ENCODE data around the gene PIEZO1. TPM values are rescaled to one million over a fixed set of nuclear protein-coding genes. Genes with fewer than 3 reads are reported as not detected.

PIEZO1 gene
- total and polyA plus RNA-seq, 9 of the 15 experiments (the other 6 are each of a cell fraction or from before 2014, with no cell fraction given) = 3.6 to 432 (median 131) TPM

DNA sequence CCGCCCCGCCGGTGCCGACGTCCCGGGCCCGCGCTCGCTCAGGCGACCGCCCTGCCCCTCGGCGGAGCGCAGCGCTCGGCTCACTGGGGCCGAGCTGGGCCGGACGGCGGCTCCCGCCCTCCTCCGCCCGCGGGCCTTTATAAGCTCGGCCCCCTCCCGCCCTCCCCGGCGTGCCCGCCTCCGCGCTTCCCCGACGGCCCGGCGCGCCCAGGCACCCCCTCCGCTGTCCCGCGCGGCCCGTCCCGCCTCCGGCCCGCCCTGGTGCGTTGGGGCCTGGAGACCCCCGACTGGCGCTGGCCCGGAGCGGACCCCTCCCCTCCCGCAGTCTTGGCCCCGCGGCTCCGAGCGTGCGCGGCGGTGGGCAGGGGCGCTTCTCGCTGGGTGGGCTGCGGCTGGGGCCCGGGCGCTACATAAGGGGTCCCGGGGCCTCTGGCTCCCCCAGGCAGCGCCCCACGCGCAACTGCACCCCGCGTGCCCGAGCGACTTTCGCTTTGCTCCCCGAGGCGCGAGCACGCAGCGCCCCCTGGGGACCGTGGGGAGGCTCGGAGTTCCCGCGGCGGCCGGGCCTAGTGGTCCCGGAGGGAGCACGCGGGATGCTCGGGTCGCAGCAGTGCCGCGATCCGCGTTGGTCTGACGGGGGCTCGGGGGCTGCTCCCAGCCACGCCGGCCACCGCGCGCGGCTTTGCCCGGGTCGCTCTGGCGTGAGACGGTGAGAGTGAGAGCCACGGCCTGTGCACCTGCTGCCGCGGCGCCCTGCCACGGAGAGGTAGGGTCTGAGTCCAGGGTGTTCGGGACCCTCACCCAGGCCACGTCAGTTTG is at the start of gene PIEZO1 (continued):
- TF ChIP-seq, protein P1, sequence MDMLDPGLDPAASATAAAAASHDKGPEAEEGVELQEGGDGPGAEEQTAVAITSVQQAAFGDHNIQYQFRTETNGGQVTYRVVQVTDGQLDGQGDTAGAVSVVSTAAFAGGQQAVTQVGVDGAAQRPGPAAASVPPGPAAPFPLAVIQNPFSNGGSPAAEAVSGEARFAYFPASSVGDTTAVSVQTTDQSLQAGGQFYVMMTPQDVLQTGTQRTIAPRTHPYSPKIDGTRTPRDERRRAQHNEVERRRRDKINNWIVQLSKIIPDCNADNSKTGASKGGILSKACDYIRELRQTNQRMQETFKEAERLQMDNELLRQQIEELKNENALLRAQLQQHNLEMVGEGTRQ (CRISPR knock-in tag; IDR thresholded peaks at IDR 0.05) = no peak
- TF ChIP-seq, protein P2, sequence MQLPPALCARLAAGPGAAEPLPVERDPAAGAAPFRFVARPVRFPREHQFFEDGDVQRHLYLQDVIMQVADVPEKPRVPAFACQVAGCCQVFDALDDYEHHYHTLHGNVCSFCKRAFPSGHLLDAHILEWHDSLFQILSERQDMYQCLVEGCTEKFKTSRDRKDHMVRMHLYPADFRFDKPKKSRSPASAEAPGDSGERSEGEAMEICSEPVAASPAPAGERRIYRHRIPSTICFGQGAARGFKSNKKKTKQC (CRISPR knock-in tag; IDR thresholded peaks at IDR 0.05) = peak; percentile 98
- TF ChIP-seq TAF1 (IDR thresholded peaks at IDR 0.05; ENCODE audit: control insufficient read depth, extremely low read depth, insufficient read depth, low read length, severe bottlenecking) = peak; percentile 62
- no peak for TF ChIP-seq ZNF785 (CRISPR knock-in tag; IDR thresholded peaks at IDR 0.05)
- TF ChIP-seq RUNX1 (IDR thresholded peaks at IDR 0.05; ENCODE audit: low read depth) = no peak
- TF ChIP-seq U2AF1 (optimal IDR thresholded peaks at IDR 0.05; ENCODE audit: low read depth, low read length) = no peak
- no peak for TF ChIP-seq MED1 (CRISPR knock-in tag; IDR thresholded peaks at IDR 0.05; ENCODE audit: borderline replicate concordance)
- TF ChIP-seq, protein P3, sequence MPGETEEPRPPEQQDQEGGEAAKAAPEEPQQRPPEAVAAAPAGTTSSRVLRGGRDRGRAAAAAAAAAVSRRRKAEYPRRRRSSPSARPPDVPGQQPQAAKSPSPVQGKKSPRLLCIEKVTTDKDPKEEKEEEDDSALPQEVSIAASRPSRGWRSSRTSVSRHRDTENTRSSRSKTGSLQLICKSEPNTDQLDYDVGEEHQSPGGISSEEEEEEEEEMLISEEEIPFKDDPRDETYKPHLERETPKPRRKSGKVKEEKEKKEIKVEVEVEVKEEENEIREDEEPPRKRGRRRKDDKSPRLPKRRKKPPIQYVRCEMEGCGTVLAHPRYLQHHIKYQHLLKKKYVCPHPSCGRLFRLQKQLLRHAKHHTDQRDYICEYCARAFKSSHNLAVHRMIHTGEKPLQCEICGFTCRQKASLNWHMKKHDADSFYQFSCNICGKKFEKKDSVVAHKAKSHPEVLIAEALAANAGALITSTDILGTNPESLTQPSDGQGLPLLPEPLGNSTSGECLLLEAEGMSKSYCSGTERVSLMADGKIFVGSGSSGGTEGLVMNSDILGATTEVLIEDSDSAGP (CRISPR knock-in tag; IDR thresholded peaks at IDR 0.05) = 0 out of 2 replicates have a peak, but pooled peaks have one; percentile 13
- peak; percentile 41; the same call in 1 of the 2 replicates for TF ChIP-seq MTA2 (IDR thresholded peaks at IDR 0.05; ENCODE audit: low read depth)
- TF ChIP-seq PHB (CRISPR knock-in tag; IDR thresholded peaks at IDR 0.05) = no peak; the same call in 1 of the 2 replicates
- TF ChIP-seq, protein P4, sequence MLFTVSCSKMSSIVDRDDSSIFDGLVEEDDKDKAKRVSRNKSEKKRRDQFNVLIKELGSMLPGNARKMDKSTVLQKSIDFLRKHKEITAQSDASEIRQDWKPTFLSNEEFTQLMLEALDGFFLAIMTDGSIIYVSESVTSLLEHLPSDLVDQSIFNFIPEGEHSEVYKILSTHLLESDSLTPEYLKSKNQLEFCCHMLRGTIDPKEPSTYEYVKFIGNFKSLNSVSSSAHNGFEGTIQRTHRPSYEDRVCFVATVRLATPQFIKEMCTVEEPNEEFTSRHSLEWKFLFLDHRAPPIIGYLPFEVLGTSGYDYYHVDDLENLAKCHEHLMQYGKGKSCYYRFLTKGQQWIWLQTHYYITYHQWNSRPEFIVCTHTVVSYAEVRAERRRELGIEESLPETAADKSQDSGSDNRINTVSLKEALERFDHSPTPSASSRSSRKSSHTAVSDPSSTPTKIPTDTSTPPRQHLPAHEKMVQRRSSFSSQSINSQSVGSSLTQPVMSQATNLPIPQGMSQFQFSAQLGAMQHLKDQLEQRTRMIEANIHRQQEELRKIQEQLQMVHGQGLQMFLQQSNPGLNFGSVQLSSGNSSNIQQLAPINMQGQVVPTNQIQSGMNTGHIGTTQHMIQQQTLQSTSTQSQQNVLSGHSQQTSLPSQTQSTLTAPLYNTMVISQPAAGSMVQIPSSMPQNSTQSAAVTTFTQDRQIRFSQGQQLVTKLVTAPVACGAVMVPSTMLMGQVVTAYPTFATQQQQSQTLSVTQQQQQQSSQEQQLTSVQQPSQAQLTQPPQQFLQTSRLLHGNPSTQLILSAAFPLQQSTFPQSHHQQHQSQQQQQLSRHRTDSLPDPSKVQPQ (CRISPR knock-in tag; IDR thresholded peaks at IDR 0.05; ENCODE audit: borderline replicate concordance) = no peak
- no peak for TF ChIP-seq ZNF75A (CRISPR knock-in tag; IDR thresholded peaks at IDR 0.05)
- no peak for TF ChIP-seq HDAC3 (IDR thresholded peaks at IDR 0.05; ENCODE audit: borderline replicate concordance, partially characterized antibody)
- TF ChIP-seq ZC3H8 (IDR thresholded peaks at IDR 0.05) = no peak
- TF ChIP-seq ZNF778 (CRISPR knock-in tag; IDR thresholded peaks at IDR 0.05) = no peak
- TF ChIP-seq, protein P5, sequence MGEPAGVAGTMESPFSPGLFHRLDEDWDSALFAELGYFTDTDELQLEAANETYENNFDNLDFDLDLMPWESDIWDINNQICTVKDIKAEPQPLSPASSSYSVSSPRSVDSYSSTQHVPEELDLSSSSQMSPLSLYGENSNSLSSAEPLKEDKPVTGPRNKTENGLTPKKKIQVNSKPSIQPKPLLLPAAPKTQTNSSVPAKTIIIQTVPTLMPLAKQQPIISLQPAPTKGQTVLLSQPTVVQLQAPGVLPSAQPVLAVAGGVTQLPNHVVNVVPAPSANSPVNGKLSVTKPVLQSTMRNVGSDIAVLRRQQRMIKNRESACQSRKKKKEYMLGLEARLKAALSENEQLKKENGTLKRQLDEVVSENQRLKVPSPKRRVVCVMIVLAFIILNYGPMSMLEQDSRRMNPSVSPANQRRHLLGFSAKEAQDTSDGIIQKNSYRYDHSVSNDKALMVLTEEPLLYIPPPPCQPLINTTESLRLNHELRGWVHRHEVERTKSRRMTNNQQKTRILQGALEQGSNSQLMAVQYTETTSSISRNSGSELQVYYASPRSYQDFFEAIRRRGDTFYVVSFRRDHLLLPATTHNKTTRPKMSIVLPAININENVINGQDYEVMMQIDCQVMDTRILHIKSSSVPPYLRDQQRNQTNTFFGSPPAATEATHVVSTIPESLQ (CRISPR knock-in tag; IDR thresholded peaks at IDR 0.05) = no peak
- 0 out of 2 replicates have a peak, but pooled peaks have one; percentile 38 for TF ChIP-seq KLF16 (IDR thresholded peaks at IDR 0.05)
- TF ChIP-seq, protein P6, sequence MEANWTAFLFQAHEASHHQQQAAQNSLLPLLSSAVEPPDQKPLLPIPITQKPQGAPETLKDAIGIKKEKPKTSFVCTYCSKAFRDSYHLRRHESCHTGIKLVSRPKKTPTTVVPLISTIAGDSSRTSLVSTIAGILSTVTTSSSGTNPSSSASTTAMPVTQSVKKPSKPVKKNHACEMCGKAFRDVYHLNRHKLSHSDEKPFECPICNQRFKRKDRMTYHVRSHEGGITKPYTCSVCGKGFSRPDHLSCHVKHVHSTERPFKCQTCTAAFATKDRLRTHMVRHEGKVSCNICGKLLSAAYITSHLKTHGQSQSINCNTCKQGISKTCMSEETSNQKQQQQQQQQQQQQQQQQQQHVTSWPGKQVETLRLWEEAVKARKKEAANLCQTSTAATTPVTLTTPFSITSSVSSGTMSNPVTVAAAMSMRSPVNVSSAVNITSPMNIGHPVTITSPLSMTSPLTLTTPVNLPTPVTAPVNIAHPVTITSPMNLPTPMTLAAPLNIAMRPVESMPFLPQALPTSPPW (CRISPR knock-in tag; IDR thresholded peaks at IDR 0.05) = peak; percentile 98
